ENCODE data around the gene WASF1.
"Not testable (repeated sequence)": the region's sequence is repeated elsewhere in the genome, so short reads cannot be mapped to it uniquely, and the experiment has no call there.

WASF1 gene

GRCh38 chr6:110089323-110089722, 90.1 kb downstream of the WASF1 start:
- no peak for DNase-seq (ENCODE audit: low spot score)

GRCh38 chr6:110085285-110085684, 94.2 kb downstream of the WASF1 start:
- DNase-seq (ENCODE audit: low spot score): no peak

- no peak for DNase-seq (ENCODE audit: low spot score)
These were observed 95.4 kb downstream of the WASF1 start for GRCh38 chr6:110083875-110084585.

GRCh38 chr6:110075406-110075805, 104.1 kb downstream of the WASF1 start:
- DNase-seq (ENCODE audit: low spot score): no peak

- DNase-seq (ENCODE audit: low spot score): not testable (repeated sequence)
These were observed 106.0 kb downstream of the WASF1 start for GRCh38 chr6:110073474-110073873.

GRCh38 chr6:110068592-110068967, 110.9 kb downstream of the WASF1 start:
- no peak for DNase-seq (ENCODE audit: low spot score)

GRCh38 chr6:110067837-110068591, 111.5 kb downstream of the WASF1 start:
- no peak for DNase-seq (ENCODE audit: low spot score)

GRCh38 chr6:110064744-110065524, 114.5 kb downstream of the WASF1 start:
- no peak for DNase-seq (ENCODE audit: low spot score)

- no peak for DNase-seq (ENCODE audit: low spot score)
These were observed 115.7 kb downstream of the WASF1 start for GRCh38 chr6:110063594-110064263.

GRCh38 chr6:110055387-110055735, 124.1 kb downstream of the WASF1 start:
- no peak for DNase-seq (ENCODE audit: low spot score)

- DNase-seq (ENCODE audit: low spot score): no peak
These were observed 124.6 kb downstream of the WASF1 start for GRCh38 chr6:110054664-110055386.

GRCh38 chr6:110053395-110054240, 125.9 kb downstream of the WASF1 start:
- DNase-seq (ENCODE audit: low spot score): peak; percentile 51

GRCh38 chr6:110050440-110050813, 129.0 kb downstream of the WASF1 start:
- no peak for DNase-seq (ENCODE audit: low spot score)
